SK-N-SH treated with all-trans-retinoic acid at 6 μM for 48 hours (cell line): ENCODE measurements around the gene OPHN1.

Source experiments
- ATAC-seq: fragments of 200-7000 bp; cut with Tn5 transposase; 3 replicates; pipeline ENCODE4 v1.9.1; 2020; ENCODE audit warnings: mild to moderate bottlenecking, moderate library complexity
- BACH2 ChIP-seq: fragments of 250-450 bp; sonication (Bioruptor Pico); IDR thresholded peaks from 2 replicates; pipeline ENCODE4 v1.9.0; 2021; ENCODE audit warnings: mild to moderate bottlenecking, borderline replicate concordance
- CSDC2 ChIP-seq: fragments of 250-450 bp; sonication (Bioruptor Pico); IDR thresholded peaks from 2 replicates; pipeline ENCODE4 v1.5.0; 2020; ENCODE audit warnings: mild to moderate bottlenecking, moderate library complexity
- ESRRG ChIP-seq: fragments of 250-450 bp; sonication (Bioruptor Pico); IDR thresholded peaks from 2 replicates; pipeline ENCODE4 v1.6.1; 2021; ENCODE audit warnings: mild to moderate bottlenecking
- GLIS3 ChIP-seq: fragments of 250-450 bp; sonication (Bioruptor Pico); IDR thresholded peaks from 2 replicates; pipeline ENCODE4 v1.5.0; 2020; ENCODE audit warnings: mild to moderate bottlenecking, moderate library complexity
- ISL1 ChIP-seq: fragments of 250-450 bp; sonication (Bioruptor Pico); IDR thresholded peaks from 2 replicates; pipeline ENCODE4 v2.1.2; 2022; ENCODE audit warnings: mild to moderate bottlenecking, moderate library complexity
- PPARA ChIP-seq: fragments of 250-450 bp; sonication (Bioruptor Pico); IDR thresholded peaks from 2 replicates; pipeline ENCODE4 v1.5.0; 2020; ENCODE audit warnings: mild to moderate bottlenecking, borderline replicate concordance
- RARB ChIP-seq: fragments of 250-450 bp; sonication (Bioruptor Pico); IDR thresholded peaks from 2 replicates; pipeline ENCODE4 v1.8.0; 2021; ENCODE audit warnings: mild to moderate bottlenecking, moderate library complexity
- SNAI2 ChIP-seq: fragments of 250-450 bp; sonication (Bioruptor Pico); IDR thresholded peaks from 2 replicates; pipeline ENCODE4 v1.5.0; 2020; ENCODE audit warnings: mild to moderate bottlenecking, moderate library complexity
- TCF4 ChIP-seq: fragments of 250-450 bp; sonication (Bioruptor Pico); IDR thresholded peaks from 2 replicates; pipeline ENCODE4 v1.8.0; 2021; ENCODE audit warnings: mild to moderate bottlenecking, moderate library complexity, borderline replicate concordance
- TOX ChIP-seq: fragments of 250-450 bp; sonication (Bioruptor Pico); IDR thresholded peaks from 2 replicates; pipeline ENCODE4 v1.8.0; 2021; ENCODE audit warnings: mild to moderate bottlenecking, moderate library complexity, borderline replicate concordance
- ZC3H10 ChIP-seq: fragments of 250-450 bp; sonication (Bioruptor Pico); IDR thresholded peaks from 2 replicates; pipeline ENCODE4 v1.5.1; 2021; ENCODE audit warnings: mild to moderate bottlenecking, moderate library complexity
- ZFP30 ChIP-seq: fragments of 450-650 bp; formaldehyde crosslinking; IDR thresholded peaks from 2 replicates; pipeline ENCODE4 v1.5.0; 2022; ENCODE audit warnings: mild to moderate bottlenecking, moderate library complexity
- ZNF565 ChIP-seq: fragments of 450-650 bp; formaldehyde crosslinking; conservative IDR thresholded peaks from 2 replicates; pipeline ENCODE4 v1.5.0; 2020; ENCODE audit warnings: low read depth, mild to moderate bottlenecking, moderate library complexity
- ZNF70 ChIP-seq: fragments of 450-650 bp; formaldehyde crosslinking; IDR thresholded peaks from 2 replicates; pipeline ENCODE4 v1.5.0; 2020; ENCODE audit warnings: mild to moderate bottlenecking, moderate library complexity
- ZNF8 ChIP-seq: fragments of 450-650 bp; formaldehyde crosslinking; IDR thresholded peaks from 2 replicates; pipeline ENCODE4 v1.5.0; 2020; ENCODE audit warnings: mild to moderate bottlenecking, moderate library complexity
- TF ChIP-seq, protein P1 (sequence below): fragments of 250-450 bp; sonication (Bioruptor Pico); IDR thresholded peaks from 2 replicates; pipeline ENCODE4 v1.5.0; 2020; ENCODE audit warnings: mild to moderate bottlenecking, moderate library complexity
- TF ChIP-seq, protein P2 (sequence below): fragments of 250-450 bp; sonication (Bioruptor Pico); IDR thresholded peaks from 2 replicates; pipeline ENCODE4 v1.8.0; 2020; ENCODE audit warnings: mild to moderate bottlenecking, moderate library complexity, borderline replicate concordance
- TF ChIP-seq, protein P3 (sequence below): fragments of 250-450 bp; sonication (Bioruptor Pico); IDR thresholded peaks from 2 replicates; pipeline ENCODE4 v1.5.1; 2021; ENCODE audit warnings: mild to moderate bottlenecking, moderate library complexity
- TF ChIP-seq, protein P4 (sequence below): fragments of 250-450 bp; sonication (Bioruptor Pico); IDR thresholded peaks from 2 replicates; pipeline ENCODE4 v1.8.0; 2021; ENCODE audit warnings: low read depth, mild to moderate bottlenecking, moderate library complexity, borderline replicate concordance

OPHN1 gene

DNA sequence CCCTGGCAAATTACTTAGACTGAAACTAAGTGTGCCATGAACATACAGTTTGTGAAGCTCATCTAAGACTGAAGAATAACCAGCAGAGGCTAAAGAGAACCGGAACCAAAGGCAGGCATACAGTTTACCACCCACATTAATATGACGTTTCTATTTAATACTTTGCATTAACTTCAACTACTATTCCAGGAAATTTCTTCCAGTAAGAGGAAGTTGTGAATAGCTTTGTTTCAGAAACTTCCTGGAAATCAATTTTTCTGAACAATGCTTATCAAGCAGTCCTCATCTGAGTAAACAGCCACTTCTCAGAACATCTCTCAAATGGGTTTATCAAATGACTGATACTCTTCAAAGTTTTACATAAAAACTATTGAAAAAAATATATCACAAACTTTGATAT, 252.7 kb downstream of the OPHN1 start:
- TF ChIP-seq GLIS3 (CRISPR knock-in tag) = no peak
- TF ChIP-seq PPARA = no peak
- TF ChIP-seq ESRRG (CRISPR knock-in tag) = no peak
- TF ChIP-seq ZC3H10 (CRISPR knock-in tag) = no peak
- TF ChIP-seq, protein P1, sequence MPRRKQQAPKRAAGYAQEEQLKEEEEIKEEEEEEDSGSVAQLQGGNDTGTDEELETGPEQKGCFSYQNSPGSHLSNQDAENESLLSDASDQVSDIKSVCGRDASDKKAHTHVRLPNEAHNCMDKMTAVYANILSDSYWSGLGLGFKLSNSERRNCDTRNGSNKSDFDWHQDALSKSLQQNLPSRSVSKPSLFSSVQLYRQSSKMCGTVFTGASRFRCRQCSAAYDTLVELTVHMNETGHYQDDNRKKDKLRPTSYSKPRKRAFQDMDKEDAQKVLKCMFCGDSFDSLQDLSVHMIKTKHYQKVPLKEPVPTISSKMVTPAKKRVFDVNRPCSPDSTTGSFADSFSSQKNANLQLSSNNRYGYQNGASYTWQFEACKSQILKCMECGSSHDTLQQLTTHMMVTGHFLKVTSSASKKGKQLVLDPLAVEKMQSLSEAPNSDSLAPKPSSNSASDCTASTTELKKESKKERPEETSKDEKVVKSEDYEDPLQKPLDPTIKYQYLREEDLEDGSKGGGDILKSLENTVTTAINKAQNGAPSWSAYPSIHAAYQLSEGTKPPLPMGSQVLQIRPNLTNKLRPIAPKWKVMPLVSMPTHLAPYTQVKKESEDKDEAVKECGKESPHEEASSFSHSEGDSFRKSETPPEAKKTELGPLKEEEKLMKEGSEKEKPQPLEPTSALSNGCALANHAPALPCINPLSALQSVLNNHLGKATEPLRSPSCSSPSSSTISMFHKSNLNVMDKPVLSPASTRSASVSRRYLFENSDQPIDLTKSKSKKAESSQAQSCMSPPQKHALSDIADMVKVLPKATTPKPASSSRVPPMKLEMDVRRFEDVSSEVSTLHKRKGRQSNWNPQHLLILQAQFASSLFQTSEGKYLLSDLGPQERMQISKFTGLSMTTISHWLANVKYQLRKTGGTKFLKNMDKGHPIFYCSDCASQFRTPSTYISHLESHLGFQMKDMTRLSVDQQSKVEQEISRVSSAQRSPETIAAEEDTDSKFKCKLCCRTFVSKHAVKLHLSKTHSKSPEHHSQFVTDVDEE (CRISPR knock-in tag) = no peak
- no peak for TF ChIP-seq TCF4 (CRISPR knock-in tag)
- no peak for TF ChIP-seq RARB
- TF ChIP-seq CSDC2 = no peak
- TF ChIP-seq, all 23 proteins: peak for 0
- no peak for ATAC-seq

DNA sequence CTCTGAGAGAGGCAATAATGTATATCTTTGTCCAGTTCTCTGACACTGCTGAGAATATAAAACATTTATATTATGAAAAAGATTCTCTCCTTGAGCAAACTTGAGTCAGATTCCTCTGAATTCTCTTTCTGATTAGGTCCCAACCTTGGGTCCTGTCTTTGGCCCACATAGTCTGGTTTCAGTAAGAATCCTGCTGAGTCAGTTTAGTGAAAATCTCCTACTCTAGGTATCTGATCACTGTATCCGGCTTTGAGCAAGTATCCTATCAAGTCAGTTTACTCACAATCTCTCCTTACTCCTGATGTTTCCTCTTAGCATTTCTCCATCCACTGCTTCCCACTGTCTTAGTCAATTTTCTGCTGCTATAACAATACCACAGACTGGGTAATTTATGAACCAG, 253.9 kb downstream of the OPHN1 start:
- TF ChIP-seq ZC3H10 (CRISPR knock-in tag) (no peak), ESRRG (CRISPR knock-in tag) (no peak), RARB (no peak), SNAI2 (CRISPR knock-in tag) (no peak), TOX (CRISPR knock-in tag) (no peak), ZFP30 (CRISPR knock-in tag) (no peak), ZNF8 (CRISPR knock-in tag) (no peak), ZNF70 (no peak), TCF4 (CRISPR knock-in tag) (no peak), CSDC2 (no peak), BACH2 (CRISPR knock-in tag) (no peak)
- TF ChIP-seq, protein P2, sequence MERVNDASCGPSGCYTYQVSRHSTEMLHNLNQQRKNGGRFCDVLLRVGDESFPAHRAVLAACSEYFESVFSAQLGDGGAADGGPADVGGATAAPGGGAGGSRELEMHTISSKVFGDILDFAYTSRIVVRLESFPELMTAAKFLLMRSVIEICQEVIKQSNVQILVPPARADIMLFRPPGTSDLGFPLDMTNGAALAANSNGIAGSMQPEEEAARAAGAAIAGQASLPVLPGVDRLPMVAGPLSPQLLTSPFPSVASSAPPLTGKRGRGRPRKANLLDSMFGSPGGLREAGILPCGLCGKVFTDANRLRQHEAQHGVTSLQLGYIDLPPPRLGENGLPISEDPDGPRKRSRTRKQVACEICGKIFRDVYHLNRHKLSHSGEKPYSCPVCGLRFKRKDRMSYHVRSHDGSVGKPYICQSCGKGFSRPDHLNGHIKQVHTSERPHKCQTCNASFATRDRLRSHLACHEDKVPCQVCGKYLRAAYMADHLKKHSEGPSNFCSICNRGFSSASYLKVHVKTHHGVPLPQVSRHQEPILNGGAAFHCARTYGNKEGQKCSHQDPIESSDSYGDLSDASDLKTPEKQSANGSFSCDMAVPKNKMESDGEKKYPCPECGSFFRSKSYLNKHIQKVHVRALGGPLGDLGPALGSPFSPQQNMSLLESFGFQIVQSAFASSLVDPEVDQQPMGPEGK (CRISPR knock-in tag) = no peak
- TF ChIP-seq, protein P3, sequence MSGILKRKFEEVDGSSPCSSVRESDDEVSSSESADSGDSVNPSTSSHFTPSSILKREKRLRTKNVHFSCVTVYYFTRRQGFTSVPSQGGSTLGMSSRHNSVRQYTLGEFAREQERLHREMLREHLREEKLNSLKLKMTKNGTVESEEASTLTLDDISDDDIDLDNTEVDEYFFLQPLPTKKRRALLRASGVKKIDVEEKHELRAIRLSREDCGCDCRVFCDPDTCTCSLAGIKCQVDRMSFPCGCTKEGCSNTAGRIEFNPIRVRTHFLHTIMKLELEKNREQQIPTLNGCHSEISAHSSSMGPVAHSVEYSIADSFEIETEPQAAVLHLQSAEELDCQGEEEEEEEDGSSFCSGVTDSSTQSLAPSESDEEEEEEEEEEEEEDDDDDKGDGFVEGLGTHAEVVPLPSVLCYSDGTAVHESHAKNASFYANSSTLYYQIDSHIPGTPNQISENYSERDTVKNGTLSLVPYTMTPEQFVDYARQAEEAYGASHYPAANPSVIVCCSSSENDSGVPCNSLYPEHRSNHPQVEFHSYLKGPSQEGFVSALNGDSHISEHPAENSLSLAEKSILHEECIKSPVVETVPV (CRISPR knock-in tag) = no peak
- TF ChIP-seq, protein P1 (CRISPR knock-in tag) = no peak
- TF ChIP-seq, protein P4, sequence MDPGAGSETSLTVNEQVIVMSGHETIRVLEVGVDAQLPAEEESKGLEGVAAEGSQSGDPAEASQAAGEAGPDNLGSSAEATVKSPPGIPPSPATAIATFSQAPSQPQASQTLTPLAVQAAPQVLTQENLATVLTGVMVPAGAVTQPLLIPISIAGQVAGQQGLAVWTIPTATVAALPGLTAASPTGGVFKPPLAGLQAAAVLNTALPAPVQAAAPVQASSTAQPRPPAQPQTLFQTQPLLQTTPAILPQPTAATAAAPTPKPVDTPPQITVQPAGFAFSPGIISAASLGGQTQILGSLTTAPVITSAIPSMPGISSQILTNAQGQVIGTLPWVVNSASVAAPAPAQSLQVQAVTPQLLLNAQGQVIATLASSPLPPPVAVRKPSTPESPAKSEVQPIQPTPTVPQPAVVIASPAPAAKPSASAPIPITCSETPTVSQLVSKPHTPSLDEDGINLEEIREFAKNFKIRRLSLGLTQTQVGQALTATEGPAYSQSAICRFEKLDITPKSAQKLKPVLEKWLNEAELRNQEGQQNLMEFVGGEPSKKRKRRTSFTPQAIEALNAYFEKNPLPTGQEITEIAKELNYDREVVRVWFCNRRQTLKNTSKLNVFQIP (CRISPR knock-in tag) = no peak
- no peak for ATAC-seq

DNA sequence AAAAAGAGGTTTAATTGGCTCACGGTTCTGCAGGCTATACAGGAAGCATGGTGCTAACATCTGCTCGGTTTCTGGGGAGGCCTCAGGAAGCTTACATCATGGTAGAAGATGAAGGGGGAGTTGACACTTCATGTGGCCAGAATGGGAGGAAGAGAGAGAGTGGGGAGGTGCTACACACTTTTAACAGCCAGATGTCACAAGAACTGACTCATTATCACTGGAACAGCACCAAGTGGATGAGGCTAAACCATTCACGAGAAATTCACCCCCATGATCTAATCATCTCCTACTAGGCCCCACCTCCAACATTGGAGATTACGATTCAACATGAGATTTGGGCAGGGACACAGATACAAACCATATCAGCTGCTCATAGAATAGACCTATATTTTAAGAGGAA, 255.8 kb downstream of the OPHN1 start:
- no peak for ATAC-seq
- no peak for TF ChIP-seq ESRRG (CRISPR knock-in tag)
- TF ChIP-seq BACH2 (CRISPR knock-in tag) = no peak
- no peak for TF ChIP-seq ISL1 (CRISPR knock-in tag)
- TF ChIP-seq, protein P4 (CRISPR knock-in tag) = no peak
- no peak for TF ChIP-seq SNAI2 (CRISPR knock-in tag)
- TF ChIP-seq TOX (CRISPR knock-in tag) = no peak
- no peak for TF ChIP-seq TCF4 (CRISPR knock-in tag)
- TF ChIP-seq ZNF565 (CRISPR knock-in tag) = no peak
- TF ChIP-seq, protein P3 (CRISPR knock-in tag) = no peak
- TF ChIP-seq, protein P2 (CRISPR knock-in tag) = no peak
